SU-DHL-6 (cell line): ENCODE data around the gene CACNG5.

Experiments used
- EZH2phosphoT487 ChIP-seq: fragments of 200-600 bp; sonication (generic), shearing (Covaris generic); conservative IDR thresholded peaks from 2 replicates; pipeline ENCODE4 v1.6.1; 2018; ENCODE audit warnings: mild to moderate bottlenecking, antibody characterized with exemption, low read length, moderate library complexity, mixed read lengths
- TF ChIP-seq, protein P1 (sequence below): fragments of 200-600 bp; sonication (generic); IDR thresholded peaks from one replicate; pipeline ENCODE4 v1.5.1; 2017; ENCODE audit warnings: antibody characterized with exemption, mild to moderate bottlenecking, low read length, moderate library complexity; ENCODE audit not compliant: insufficient read depth, poor library complexity, severe bottlenecking

DNA sequence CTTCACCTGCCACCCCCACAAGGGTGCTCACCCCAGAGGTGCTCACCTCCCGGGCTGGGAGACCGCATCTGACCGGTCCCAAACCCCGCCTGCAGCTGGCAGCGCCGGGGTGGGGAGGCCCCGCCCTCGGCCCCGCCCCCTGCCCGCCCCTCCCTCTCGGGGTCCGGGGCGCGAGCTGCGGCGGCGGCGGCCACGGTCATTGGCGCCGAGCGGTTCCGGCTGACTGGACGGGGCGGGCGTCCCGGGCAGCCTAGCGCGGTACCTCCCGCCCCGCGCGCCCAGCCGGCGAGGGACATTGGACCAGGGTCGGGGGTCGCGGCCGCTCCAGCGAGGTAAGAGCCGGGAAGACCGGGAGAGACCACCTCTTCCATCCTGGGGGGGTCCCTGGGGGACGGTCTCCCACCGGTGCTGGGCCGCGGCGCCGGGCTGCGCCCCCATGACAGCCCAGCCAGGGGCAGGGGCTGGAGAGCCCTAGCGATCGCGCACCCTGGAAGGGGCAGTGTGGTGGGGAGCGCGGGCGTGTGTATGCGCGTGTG, at the start of gene CACNG5:
- TF ChIP-seq, protein P1, sequence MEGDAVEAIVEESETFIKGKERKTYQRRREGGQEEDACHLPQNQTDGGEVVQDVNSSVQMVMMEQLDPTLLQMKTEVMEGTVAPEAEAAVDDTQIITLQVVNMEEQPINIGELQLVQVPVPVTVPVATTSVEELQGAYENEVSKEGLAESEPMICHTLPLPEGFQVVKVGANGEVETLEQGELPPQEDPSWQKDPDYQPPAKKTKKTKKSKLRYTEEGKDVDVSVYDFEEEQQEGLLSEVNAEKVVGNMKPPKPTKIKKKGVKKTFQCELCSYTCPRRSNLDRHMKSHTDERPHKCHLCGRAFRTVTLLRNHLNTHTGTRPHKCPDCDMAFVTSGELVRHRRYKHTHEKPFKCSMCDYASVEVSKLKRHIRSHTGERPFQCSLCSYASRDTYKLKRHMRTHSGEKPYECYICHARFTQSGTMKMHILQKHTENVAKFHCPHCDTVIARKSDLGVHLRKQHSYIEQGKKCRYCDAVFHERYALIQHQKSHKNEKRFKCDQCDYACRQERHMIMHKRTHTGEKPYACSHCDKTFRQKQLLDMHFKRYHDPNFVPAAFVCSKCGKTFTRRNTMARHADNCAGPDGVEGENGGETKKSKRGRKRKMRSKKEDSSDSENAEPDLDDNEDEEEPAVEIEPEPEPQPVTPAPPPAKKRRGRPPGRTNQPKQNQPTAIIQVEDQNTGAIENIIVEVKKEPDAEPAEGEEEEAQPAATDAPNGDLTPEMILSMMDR, result no peak
- TF ChIP-seq EZH2phosphoT487, result no peak
